Erythroblast (primary cell): Measurements from ENCODE around the gene MPZ.
"Not testable (repeated sequence)": the region's sequence is repeated elsewhere in the genome, so short reads cannot be mapped to it uniquely, and the experiment has no call there.

ENCODE experiments used
- DNase-seq, 2 experiments: peaks; one replicate each; lab custom pipeline; 2025; lab: John Stamatoyannopoulos, UW
- GATA1 ChIP-seq: IDR thresholded peaks from 2 replicates; pipeline ENCODE4 v1.6.1; 2011; ENCODE audit warnings: low read depth, mild to moderate bottlenecking, control low read depth, low read length, moderate library complexity
- POLR2A ChIP-seq: IDR thresholded peaks from 2 replicates; pipeline ENCODE4 v1.6.1; 2011; ENCODE audit warnings: mild to moderate bottlenecking, low read length

The MPZ gene

DNA sequence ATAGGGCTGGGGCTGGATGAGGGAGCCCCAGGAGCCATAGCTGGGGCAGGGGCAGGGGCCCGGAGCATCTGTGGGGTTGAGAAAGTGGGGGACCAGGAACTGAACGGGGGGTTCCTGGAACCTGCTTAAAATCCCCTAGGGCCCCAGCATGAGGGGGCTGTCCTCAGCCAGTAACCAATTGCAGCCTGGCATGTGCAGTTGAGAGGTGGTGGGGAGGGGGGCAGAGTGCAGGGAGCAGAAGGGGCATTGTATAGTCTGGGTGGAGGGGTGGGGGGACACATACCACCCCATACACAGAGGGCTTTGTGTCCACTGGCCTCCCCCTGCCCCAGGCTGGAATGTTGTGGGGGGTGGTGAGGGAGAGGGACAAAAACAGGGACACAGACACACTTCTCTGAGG, at the start of gene MPZ:
MPZ (minus strand) TSS at position 101 of the 400 bp plus-strand sequence; CDS start at position 38, 63 bp downstream.
- DNase-seq = no peak
- no peak for TF ChIP-seq GATA1
- TF ChIP-seq POLR2A = no peak

DNA sequence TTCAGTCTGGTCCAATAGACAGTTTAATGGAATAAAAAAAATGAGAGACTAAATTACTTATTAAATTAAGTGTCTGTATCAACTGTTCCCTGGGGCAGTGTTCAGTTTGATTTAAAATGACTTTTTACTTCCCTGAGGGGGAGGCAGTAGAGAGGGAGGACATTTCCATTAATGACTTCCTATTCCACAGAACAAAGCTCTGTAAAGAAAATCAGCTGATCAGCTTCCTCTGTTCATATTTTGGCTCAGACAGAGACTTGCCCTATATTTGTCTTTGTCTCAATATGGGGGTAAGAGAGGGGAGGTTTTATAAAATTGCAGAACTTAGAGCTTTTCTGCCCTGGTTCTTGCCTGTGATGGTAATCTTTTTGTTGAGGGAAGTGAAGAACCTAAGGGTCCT, 49.5 kb upstream of the MPZ start:
- TF ChIP-seq POLR2A (no peak), GATA1 (no peak)

DNA sequence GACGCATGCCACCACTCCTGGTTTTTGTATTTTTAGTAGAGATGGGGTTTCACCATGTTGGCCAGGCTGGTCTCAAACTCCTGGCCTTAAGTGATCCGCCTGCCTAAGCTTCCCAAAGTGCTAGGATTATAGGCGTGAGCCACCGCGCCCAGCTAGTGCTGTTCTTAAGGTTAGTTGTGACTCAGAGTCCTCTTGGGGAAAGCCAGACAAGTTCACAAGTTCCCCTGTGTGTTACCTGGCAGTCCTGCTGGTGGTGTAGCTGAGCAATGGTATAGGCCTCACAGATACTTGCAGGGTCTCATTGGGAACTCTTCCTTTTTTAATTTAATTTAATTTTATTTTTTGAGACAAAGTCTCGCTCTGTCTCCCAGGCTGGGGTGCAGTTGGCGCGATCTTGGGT, 47.3 kb upstream of the MPZ start:
- DNase-seq = no peak
- TF ChIP-seq GATA1 (no peak), POLR2A (no peak)

More for the DNA sequence above, 49.5 kb upstream of the MPZ start:
- DNase-seq = no peak

DNA sequence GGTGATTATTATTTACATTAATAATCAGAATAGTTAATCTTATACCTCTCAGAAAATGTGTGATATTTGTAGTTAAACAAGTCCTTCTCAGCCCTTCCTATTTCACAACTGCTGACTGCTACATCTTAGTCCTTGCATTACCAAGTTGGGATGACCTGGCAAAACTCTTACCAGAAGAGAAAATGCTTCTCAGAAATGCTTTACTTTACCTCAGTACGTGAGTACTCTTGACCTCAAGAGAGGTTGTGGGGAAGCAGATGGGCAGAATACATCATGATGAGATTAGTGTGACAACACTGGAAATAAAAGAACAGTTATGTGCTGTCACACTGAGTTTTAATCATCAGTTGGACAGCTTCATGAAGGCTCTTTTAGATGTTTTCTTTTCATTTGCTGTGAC, 41.7 kb upstream of the MPZ start:
- DNase-seq = peak in 1 of 2 experiments; percentile 49
- no peak for TF ChIP-seq GATA1
- TF ChIP-seq POLR2A = no peak

DNA sequence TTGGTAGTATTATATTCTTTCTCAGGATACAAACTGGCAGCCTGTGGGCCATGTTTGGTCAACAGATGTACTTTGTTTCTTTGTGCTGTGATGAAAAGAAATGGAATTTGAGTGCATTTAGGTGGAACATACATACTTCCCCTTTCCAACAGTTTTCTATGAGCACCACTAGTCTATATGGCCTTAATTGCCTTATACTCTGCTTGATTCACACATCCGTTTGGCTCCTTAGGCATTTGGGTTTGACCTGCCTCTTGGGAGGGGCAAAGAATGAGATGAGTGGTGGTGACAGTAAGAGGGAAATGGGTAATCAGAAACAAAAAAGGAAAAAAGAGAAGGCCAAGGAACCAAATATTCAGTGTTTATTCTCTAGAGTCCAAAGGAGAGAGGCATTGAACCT, 40.9 kb upstream of the MPZ start:
- no peak for DNase-seq
- TF ChIP-seq GATA1 = no peak
- no peak for TF ChIP-seq POLR2A

DNA sequence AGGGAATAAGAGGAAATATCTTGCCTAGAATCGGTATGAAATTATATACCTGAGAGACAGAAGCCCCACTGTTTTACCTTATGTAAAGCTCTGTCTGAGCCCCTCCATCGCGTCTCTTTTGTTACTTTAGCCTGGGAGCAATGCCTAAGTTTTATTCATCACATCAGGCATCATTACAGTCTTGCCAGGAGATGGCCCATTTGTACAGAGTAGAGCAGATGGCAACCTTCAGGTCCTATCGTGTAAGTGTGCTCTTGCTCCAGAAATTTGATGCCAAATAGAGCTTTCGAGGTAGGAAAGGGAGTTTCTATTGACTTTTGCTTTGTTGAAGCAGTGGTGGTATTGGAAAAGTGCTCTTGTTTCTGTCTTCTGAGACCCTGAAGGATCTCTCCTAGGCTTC, 33.1 kb upstream of the MPZ start:
- no peak for DNase-seq
- TF ChIP-seq GATA1 = no peak
- no peak for TF ChIP-seq POLR2A

DNA sequence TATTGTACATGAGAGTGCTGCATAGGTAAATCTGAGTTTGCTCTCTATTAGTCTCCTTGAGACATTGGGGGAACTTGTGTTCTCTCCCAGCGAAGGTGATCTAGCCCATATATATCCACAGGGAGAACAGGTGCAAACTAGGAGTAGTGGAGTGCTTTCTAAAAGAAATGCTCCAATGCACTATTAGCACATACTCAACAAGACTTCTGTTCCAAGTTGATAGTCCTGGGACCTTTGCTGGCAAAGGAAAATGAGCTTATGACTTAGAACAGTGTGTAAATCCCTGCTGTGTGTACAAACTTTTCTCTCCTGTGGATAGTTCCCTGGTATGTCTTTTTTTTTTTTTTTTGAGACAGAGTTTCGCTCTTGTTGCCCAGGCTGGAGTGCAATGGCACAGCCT, 32.4 kb upstream of the MPZ start:
- TF ChIP-seq POLR2A (no peak), GATA1 (no peak)
- no peak for DNase-seq

DNA sequence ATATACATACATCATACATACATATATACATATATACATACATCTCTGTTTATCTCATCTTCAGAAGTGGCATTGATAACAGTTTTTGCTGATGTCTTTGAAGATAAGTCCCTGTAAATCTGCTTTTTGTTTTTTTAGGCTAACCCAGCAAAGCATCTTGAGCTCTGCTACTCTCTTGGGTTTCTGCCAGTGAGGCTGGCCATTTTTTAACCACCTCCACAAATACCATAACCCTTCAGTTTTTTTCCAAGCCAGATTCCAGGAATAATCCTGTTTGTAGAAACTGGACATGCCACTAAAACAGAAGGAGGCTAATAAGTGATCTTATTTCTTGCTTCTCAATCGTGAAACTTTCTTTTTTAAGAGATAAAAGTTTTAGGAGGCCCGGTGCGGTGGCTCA, 26.0 kb upstream of the MPZ start:
- DNase-seq = no peak
- TF ChIP-seq POLR2A (no peak), GATA1 (no peak)

DNA sequence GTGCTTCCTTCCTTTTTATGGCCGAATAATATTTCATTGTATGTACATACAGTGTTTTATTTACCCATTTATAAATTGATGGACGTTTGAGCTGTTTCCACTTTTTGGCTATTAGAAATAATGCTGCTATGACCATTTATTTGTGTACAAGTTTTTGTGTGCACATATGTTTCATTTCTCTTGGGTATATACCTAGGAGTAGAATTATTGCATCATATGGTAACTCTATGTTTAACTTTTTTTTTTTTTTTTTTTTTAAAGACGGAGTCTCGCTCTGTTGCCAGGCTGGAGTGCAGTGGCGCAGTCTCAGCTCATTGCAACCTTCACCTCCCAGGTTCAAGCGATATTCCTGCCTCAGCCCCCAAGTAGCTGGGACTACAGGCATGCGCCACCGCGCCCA, 23.4 kb upstream of the MPZ start:
- no peak for DNase-seq
- TF ChIP-seq POLR2A (no peak), GATA1 (no peak)

DNA sequence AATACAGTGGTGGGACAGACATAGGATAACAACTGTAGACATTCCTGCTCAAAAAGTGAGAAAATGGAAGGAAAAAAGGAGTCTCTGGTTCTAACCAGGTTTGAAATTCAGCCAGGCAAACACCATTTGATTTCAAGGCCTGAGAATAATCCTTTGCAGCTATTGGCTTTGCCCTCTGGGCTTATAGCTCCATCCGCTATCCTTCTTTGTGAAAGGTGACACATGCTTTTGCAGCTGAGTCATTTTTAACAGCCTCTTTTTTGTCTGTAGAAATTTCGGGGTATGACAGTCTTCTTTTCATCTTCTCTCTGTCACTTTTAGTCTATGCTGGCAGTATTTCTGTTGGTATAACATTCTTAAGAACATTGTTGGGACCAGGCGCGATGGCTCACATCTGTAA, 20.6 kb upstream of the MPZ start:
- DNase-seq = no peak

DNA sequence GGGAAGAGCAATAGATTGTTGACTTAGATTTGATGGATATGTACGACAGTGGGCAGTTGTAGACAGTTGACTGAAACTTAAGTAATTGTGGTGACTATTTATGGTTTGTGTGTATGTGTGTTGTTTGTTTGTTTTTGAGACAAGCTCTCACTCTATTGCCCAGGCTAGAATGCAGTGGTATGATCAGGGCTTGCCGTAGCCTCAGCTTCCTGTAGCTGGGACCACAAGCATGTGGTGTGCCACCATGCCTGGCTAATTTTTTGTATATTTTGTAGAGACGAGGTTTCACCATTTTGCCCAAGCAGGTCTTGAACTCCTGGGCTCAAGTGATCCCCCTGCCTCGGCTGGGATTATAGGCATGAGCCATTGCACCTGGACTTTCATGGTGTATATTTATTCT, 14.3 kb upstream of the MPZ start:
- no peak for DNase-seq

More for the DNA sequence above, 20.6 kb upstream of the MPZ start:
- TF ChIP-seq GATA1 (no peak), POLR2A (no peak)

DNA sequence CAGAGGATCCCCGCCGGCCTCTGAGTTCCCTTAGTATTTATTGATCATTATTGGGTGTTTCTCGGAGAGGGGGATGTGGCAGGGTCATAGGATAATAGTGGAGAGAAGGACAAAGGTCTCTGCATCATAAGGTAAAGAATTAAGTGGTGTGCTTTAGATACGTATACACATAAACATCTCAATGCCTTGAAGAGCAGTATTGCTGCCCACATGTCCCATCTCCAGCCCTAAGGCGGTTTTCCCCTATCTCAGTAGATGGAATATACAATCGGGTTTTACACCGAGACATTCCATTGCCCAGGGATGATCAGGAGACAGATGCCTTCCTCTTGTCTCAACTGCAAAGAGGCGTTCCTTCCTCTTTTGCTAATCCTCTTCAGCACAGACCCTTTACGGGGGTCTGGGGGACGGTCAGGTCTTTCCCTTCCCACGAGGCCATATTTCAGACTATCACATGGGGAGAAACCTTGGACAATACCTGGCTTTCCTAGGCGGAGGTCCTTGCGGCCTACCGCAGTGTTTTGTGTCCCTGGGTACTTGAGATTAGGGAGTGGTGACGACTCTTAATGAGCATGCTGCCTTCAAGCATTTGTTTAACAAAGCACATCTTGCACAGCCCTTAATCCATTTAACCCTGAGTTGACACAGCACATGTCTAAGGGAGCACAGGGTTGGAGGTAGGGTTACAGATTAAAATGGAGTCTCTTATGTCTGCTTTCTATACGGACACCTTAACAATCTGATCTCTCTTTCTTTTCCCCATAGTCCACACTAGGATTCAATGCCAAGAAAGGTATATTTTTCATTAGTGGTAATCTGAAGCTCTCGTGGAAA, 6.3 kb upstream of the MPZ start:
- DNase-seq = not testable (repeated sequence)

More for the DNA sequence above, 14.3 kb upstream of the MPZ start:
- TF ChIP-seq POLR2A = no peak
- TF ChIP-seq GATA1 = no peak

DNA sequence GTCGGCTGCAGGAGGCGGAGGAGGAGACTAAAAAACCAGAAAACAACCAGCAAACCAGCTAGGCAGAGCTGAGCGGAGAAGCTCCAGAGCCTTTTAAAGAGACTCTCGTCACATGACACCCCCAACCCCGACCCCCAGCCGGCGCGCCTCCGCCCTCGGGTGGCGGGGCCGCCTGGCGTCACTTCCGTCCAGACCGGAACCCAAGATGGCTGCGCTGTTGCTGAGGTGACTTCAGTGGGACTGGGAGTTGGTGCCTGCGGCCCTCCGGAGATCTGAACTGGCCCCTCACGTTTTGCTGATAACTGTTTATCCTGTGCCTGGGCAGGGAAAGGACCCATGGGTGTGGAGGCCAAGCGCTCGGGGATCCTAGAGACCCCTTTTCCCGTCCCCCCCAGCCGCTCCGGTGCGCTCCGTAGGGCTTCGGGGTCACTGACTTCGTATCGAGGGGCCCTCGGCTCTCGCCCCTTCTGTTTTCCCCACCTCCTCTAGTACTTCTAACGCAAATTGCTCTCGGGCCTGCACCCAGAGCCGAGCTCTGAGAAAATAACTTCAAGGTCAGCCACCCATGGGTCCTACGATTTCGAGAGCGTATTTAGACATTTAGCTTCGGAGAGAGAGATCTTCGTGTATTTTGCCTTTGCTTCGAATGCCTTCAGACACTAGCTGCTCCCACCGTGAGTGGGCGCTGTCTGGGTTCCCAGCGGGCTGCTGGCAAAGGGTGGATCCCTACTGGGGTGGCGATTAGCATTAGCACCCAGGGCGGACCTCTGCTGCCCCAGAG, 4.6 kb upstream of the MPZ start, which contains the start of gene SDHC:
SDHC (plus strand) TSS at position 181 of the 781 bp plus-strand sequence; CDS start at position 206, 25 bp downstream.
- TF ChIP-seq POLR2A = peak; percentile 95
- no peak for TF ChIP-seq GATA1
- peak; percentile 90 to 91 for DNase-seq

DNA sequence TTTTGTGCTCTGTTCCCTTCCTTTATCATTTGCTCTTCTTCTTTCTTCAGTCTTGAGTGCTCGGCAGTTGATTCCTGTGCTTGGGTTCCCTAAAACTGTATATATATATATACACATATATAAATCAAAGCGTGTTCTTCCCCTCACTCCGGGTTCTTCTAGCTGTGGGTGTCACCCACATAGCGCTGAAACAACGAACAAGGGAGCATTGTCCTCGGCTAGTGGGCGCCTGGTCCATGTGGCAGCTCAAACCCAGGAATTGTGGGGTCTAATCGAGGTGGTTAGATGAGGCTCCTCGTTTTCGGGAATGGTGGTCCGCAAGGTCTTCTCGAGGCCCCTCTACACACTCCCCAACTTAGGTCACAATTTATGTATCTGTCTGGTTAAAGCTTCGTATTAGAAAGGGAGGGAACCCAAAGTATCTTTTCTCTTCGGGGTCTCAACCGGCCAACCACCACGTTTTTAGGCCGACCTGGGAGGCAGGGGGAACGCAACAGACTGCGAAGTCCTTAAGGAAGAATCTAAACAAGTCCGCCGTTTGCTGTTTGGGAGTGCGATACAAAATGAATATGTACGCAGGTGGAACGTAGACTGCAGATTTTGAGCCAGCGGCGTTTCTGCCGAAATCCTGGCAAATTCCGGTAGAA, 3.9 kb upstream of the MPZ start:
- no peak for DNase-seq
- TF ChIP-seq POLR2A (no peak), GATA1 (no peak)
